Caco-2 (cell line): ENCODE results near the gene CEP290. TPM values are rescaled to one million over a fixed set of nuclear protein-coding genes. Genes with fewer than 3 reads are reported as not detected.
"Not testable (repeated sequence)": the region's sequence is repeated elsewhere in the genome, so short reads cannot be mapped to it uniquely, and the experiment has no call there.

Source experiments
- BruUV-seq: library from RNA; stranded (reverse); fragments of 400-500 nt; replicated peaks from 2 replicates; lab custom pipeline; 2021; lab: Mats Ljungman, UMichigan
- CTCF ChIA-PET: fragments of 300-600 bp; sonication (Branson Sonifier 250); formaldehyde crosslinking; loops from one replicate; lab custom pipeline; 2022; ENCODE audit warnings: antibody characterized with exemption; lab: Charles Lee
- POLR2A ChIA-PET: fragments of 300-600 bp; sonication (Branson Sonifier 250); formaldehyde crosslinking; loops from one replicate; lab custom pipeline; 2022; ENCODE audit warnings: antibody characterized with exemption; lab: Charles Lee
- DNase-seq, 2 experiments: peaks; one replicate each; pipeline versions ENCODE4 v3.0.0 to v3.0.0-alpha.2; 2020 to 2022
- H3K27me3 ChIP-seq: replicated peaks from 2 replicates; pipeline ENCODE4 v1.6.0; 2011; ENCODE audit warnings: low read length; ENCODE audit not compliant: control insufficient read depth, insufficient read depth
- H3K36me3 ChIP-seq: 2 replicates; pipeline ENCODE4 v1.5.1; 2011; ENCODE audit warnings: low read length; ENCODE audit not compliant: control insufficient read depth, insufficient read depth
- H3K4me1 ChIP-seq: fragments of 250-450 bp; sonication (Bioruptor Pico); 2 replicates; pipeline ENCODE4 v1.5.1; 2020; ENCODE audit warnings: mild to moderate bottlenecking
- H3K4me3 ChIP-seq: 2 replicates; pipeline ENCODE4 v1.5.1; 2011; ENCODE audit warnings: low read depth, mild to moderate bottlenecking, control low read depth, low read length
- H3K9me3 ChIP-seq: fragments of 250-450 bp; sonication (Bioruptor Pico); 2 replicates; pipeline ENCODE4 v1.5.1; 2020; ENCODE audit warnings: mild to moderate bottlenecking, moderate library complexity
- H3K27ac Mint-ChIP-seq: one replicate; pipeline ENCODE4 v1.8.0; 2022; ENCODE audit warnings: mixed read lengths; ENCODE audit not compliant: unreplicated experiment
- H3K27me3 Mint-ChIP-seq: one replicate; pipeline ENCODE4 v1.8.0; 2022; ENCODE audit warnings: mixed read lengths; ENCODE audit not compliant: insufficient read depth, unreplicated experiment
- H3K36me3 Mint-ChIP-seq: one replicate; pipeline ENCODE4 v1.8.0; 2022; ENCODE audit warnings: mild to moderate bottlenecking, mixed read lengths; ENCODE audit not compliant: insufficient read depth, unreplicated experiment
- H3K4me1 Mint-ChIP-seq: one replicate; pipeline ENCODE4 v1.8.0; 2022; ENCODE audit warnings: low read depth, mixed read lengths; ENCODE audit not compliant: unreplicated experiment
- H3K4me3 Mint-ChIP-seq: one replicate; pipeline ENCODE4 v1.8.0; 2022; ENCODE audit warnings: mild to moderate bottlenecking, moderate library complexity, mixed read lengths; ENCODE audit not compliant: unreplicated experiment
- H3K9me3 Mint-ChIP-seq: one replicate; pipeline ENCODE4 v1.8.0; 2022; ENCODE audit warnings: mixed read lengths; ENCODE audit not compliant: unreplicated experiment
- intact Hi-C: fragments of 100-400 bp; cut with micrococcal nuclease; formaldehyde crosslinking; loops from one replicate; pipeline ENCODE4 v1.10.0; 2022; ENCODE audit not compliant: unreplicated experiment
- total RNA-seq: library from RNA; stranded (reverse); gene quantifications from 2 replicates; pipeline ENCODE4 v1.2.3, GENCODE V29; 2022
- TF ChIP-seq, protein P1 (sequence below), 2 experiments: fragments of 200-600 bp in 1 of 2; IDR thresholded peaks; 1 replicate in 1 of 2; 2 replicates in 1 of 2; pipeline versions ENCODE4 v1.5.1 to v1.8.0; 2011 to 2022; ENCODE audit warnings: antibody characterized with exemption in 1 of 2, control low read depth in 1 of 2, inconsistent platforms in 1 of 2, low read depth in 1 of 2, low read length in 1 of 2, mild to moderate bottlenecking in 1 of 2, moderate library complexity in 1 of 2; ENCODE audit not compliant: insufficient read depth in 1 of 2, severe bottlenecking in 1 of 2, unreplicated experiment in 1 of 2

The CEP290 gene
- total RNA-seq, 1 experiment from 2014 or later, result 14.0 TPM

DNA sequence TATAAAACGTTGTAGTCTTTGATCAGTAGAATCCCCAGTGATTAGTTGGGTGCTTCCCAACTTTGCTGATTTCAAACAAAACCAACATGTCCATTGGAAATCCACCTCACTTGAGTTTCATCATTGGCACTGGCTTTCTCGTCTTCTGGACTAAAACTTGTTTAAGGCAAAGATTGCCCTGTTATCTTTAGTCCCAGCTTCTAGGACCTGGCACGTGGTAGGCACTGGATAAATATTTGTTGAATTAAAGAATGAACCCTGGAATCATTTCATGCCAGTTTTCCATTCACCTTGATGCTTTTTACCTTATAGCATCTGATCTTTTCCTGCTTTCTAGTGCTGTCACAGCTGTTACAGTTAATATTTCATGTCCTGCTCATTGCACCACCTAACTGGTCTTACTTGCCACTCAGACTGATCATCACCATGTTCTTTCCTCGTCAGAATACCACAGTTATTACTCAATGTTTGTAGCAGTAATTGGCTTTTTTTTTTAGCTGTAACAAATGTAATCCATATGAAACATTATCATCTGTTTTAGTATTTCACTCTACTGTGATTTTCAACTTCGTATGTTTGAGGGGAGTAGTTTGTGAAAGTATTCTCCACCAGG is 105.4 kb downstream of the CEP290 start:
- ChIA-PET CTCF (no interaction called here), POLR2A (interaction anchor here (0.6 kb wide), 1 partner anchor 445 kb away, joined by 3 read pairs; no protein-coding TSS in a partner anchor)
- no peak for DNase-seq
- peaks cover 9% of the 10 kb centered on the region for H3K4me1 Mint-ChIP-seq
- no peaks in the 10 kb centered on the region for H3K27me3 Mint-ChIP-seq
- peaks cover 12% of the 10 kb centered on the region for H3K36me3 Mint-ChIP-seq
- peak overlapping the region; percentile 89 for H3K4me3 Mint-ChIP-seq
- BruUV-seq, result no TSS peak
- TF ChIP-seq, protein P1, sequence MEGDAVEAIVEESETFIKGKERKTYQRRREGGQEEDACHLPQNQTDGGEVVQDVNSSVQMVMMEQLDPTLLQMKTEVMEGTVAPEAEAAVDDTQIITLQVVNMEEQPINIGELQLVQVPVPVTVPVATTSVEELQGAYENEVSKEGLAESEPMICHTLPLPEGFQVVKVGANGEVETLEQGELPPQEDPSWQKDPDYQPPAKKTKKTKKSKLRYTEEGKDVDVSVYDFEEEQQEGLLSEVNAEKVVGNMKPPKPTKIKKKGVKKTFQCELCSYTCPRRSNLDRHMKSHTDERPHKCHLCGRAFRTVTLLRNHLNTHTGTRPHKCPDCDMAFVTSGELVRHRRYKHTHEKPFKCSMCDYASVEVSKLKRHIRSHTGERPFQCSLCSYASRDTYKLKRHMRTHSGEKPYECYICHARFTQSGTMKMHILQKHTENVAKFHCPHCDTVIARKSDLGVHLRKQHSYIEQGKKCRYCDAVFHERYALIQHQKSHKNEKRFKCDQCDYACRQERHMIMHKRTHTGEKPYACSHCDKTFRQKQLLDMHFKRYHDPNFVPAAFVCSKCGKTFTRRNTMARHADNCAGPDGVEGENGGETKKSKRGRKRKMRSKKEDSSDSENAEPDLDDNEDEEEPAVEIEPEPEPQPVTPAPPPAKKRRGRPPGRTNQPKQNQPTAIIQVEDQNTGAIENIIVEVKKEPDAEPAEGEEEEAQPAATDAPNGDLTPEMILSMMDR (IDR thresholded peaks at IDR 0.05; ENCODE audit: insufficient read depth in 1 of 2, low read depth in 1 of 2, low read length in 1 of 2, severe bottlenecking in 1 of 2, unreplicated experiment in 1 of 2), result no peak
- peak overlapping the region; percentile 90 for H3K4me3 ChIP-seq
- H3K9me3 ChIP-seq, result no peaks in the 10 kb centered on the region; the same call in 1 of the 2 replicates
- intact Hi-C loops, result loop anchor here (1.0 kb wide), 1 partner anchor 16 kb away; no protein-coding TSS in a partner anchor
- H3K27ac Mint-ChIP-seq, result no peak overlapping the region
- H3K36me3 ChIP-seq, result no peaks in the 10 kb centered on the region
- H3K4me1 ChIP-seq, result 0 out of 2 replicates have a peak, but pooled peaks cover 12% of the 10 kb centered on the region
- H3K27me3 ChIP-seq, result no peaks in the 10 kb centered on the region
- peaks cover 6% of the 10 kb centered on the region for H3K9me3 Mint-ChIP-seq

DNA sequence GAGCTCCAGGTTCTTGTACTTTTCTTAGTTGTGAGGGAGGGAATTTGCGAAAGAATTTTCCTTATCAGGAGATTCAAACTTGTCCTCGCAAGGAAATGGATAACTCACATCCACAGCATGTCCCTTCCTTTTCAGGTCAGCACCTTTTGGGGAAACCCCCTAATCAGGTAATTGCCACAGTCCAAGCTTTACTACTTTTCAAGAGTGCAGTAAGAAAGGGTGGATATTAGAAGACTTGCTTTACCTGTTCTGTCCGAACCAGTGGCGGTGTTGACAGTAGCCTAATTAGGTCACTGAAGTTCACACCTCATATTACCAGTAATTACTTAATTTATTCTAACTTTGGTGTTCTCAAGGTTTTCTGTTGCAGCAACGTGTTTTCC is 106.0 kb downstream of the CEP290 start:
- no peak for DNase-seq
- Mint-ChIP-seq H3K36me3 (peaks cover 12% of the 10 kb centered on the region), H3K4me3 (peak overlapping the region; percentile 89), H3K4me1 (peaks cover 9% of the 10 kb centered on the region), H3K27me3 (no peaks in the 10 kb centered on the region), H3K9me3 (peaks cover 9% of the 10 kb centered on the region), H3K27ac (peak overlapping the region; percentile 70)
- no peaks in the 10 kb centered on the region for H3K36me3 ChIP-seq
- H3K27me3 ChIP-seq, result no peaks in the 10 kb centered on the region
- TF ChIP-seq, protein P1 (IDR thresholded peaks at IDR 0.05; ENCODE audit: insufficient read depth in 1 of 2, low read depth in 1 of 2, low read length in 1 of 2, severe bottlenecking in 1 of 2, unreplicated experiment in 1 of 2), result no peak
- H3K4me3 ChIP-seq, result peak overlapping the region; percentile 90
- intact Hi-C loops, result loop anchor here (1.0 kb wide), 1 partner anchor 16 kb away; no protein-coding TSS in a partner anchor
- ChIA-PET CTCF (no interaction called here), POLR2A (interaction anchor here (0.6 kb wide), 1 partner anchor 446 kb away, joined by 3 read pairs; no protein-coding TSS in a partner anchor)
- BruUV-seq, result TSS peak; percentile 40
- H3K4me1 ChIP-seq, result 0 out of 2 replicates have a peak, but pooled peaks cover 12% of the 10 kb centered on the region
- no peaks in the 10 kb centered on the region; the same call in 1 of the 2 replicates for H3K9me3 ChIP-seq

DNA sequence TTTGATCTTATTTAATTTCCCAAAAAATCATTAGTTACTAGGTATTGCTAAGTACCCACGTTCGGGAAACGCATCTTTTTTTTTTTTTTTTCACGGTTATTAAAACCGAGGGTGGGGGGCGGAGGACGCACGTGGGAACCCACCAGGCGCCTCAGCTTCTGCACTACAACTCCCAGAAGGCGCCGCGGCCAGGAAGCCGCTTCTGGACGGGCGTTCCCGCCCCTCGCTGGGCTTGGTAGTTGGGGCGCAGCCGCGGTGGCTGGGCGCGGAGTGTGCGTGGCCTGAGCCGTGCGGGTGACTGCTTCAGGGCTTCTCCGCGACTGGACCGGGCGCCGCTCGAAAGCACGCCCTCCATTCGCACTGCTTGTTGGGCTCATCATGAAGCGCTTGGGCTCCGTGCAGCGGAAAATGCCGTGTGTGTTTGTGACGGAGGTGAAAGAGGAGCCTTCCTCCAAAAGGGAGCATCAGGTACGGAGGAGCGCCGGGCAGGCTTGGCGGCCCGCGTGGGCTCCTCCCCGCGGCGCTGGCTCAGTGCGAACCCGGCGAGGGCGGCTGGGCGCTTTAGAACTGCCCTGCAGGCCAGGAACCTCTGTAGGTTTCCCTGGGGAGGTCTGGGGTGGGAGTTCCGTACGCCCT is 106.5 kb downstream of the CEP290 start:
- Mint-ChIP-seq H3K9me3 (peaks cover 9% of the 10 kb centered on the region), H3K36me3 (peaks cover 12% of the 10 kb centered on the region), H3K4me3 (peak overlapping the region; percentile 89), H3K27me3 (no peaks in the 10 kb centered on the region), H3K4me1 (peaks cover 9% of the 10 kb centered on the region), H3K27ac (peak overlapping the region; percentile 70)
- DNase-seq, result peak; percentile 87 to 89
- Histone ChIP-seq H3K27me3 (no peaks in the 10 kb centered on the region), H3K4me3 (peak overlapping the region; percentile 90), H3K9me3 (no peaks in the 10 kb centered on the region; the same call in 1 of the 2 replicates), H3K36me3 (no peaks in the 10 kb centered on the region), H3K4me1 (0 out of 2 replicates have a peak, but pooled peaks cover 12% of the 10 kb centered on the region)
- BruUV-seq, result no TSS peak
- intact Hi-C loops, result no loop called here
- TF ChIP-seq, protein P1 (IDR thresholded peaks at IDR 0.05; ENCODE audit: insufficient read depth in 1 of 2, low read depth in 1 of 2, low read length in 1 of 2, severe bottlenecking in 1 of 2, unreplicated experiment in 1 of 2), result no peak
- POLR2A ChIA-PET, result interaction anchor here (0.6 to 0.7 kb wide), 2 partner anchors 30 to 446 kb away, joined by 3 read pairs; no protein-coding TSS in a partner anchor
- CTCF ChIA-PET, result no interaction called here

DNA sequence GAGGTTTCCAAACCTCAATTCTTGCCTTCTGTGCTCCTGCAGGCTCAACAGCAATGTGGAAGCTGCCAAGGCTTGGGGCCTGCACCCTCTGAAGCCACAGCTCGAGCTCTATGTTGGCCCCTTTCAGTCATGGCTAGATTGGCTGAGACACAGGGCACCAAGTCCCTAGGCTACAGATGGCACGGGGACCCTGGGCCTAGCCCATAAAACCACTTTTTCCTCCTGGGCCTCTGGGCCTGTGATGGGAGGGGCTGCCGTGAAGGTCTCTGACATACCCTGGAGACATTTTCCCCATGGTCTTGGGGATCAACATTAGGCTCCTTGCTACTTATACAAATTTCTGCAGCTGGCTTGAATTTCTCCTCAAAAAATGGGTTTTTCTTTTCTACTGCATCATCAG is 110.7 kb downstream of the CEP290 start:
- intact Hi-C loops, H3K9me3 ChIP-seq, H3K9me3 Mint-ChIP-seq, POLR2A ChIA-PET, H3K27me3 ChIP-seq, H3K36me3 ChIP-seq, BruUV-seq, DNase-seq, H3K36me3 Mint-ChIP-seq, H3K4me3 Mint-ChIP-seq, H3K4me1 ChIP-seq, H3K4me3 ChIP-seq, H3K27ac Mint-ChIP-seq, H3K27me3 Mint-ChIP-seq, CTCF ChIA-PET, H3K4me1 Mint-ChIP-seq: not testable (repeated sequence)
